Adrenal gland (tissue), 12 donors: ENCODE data around the gene FAM163B. TPM values are rescaled to one million over a fixed set of nuclear protein-coding genes. Genes with fewer than 3 reads are reported as not detected.
"Not testable (repeated sequence)": the region's sequence is repeated elsewhere in the genome, so short reads cannot be mapped to it uniquely, and the experiment has no call there.

Experiments
- DNase-seq, 7 donors: peaks; one replicate each; pipeline ENCODE4 v3.0.0-alpha.2; 2019 to 2020
- H3K27ac ChIP-seq, 5 donors: fragments of 200-600 bp; sonication (generic) in 4 of 5; 1 replicate in 3 of 5; 2 replicates in 2 of 5; pipeline versions ENCODE4 v1.5.1 to v1.8.0; 2016 to 2020; ENCODE audit warnings: mild to moderate bottlenecking in 1 of 5
- H3K27me3 ChIP-seq: fragments of 200-600 bp; 2 replicates; pipeline ENCODE4 v1.8.0; 2021
- H3K36me3 ChIP-seq, 2 donors: fragments of 200-600 bp; replicated peaks in 1 of 2; 1 replicate in 1 of 2; 2 replicates in 1 of 2; pipeline versions ENCODE4 v1.5.1 to v1.8.0; 2018 to 2022
- H3K4me1 ChIP-seq, 2 donors: fragments of 200-600 bp; replicated peaks in 1 of 2; 1 replicate in 1 of 2; 2 replicates in 1 of 2; pipeline versions ENCODE4 v1.5.1 to v1.8.0; 2018 to 2021
- H3K4me3 ChIP-seq, 4 donors: fragments of 200-600 bp; sonication (generic) in 3 of 4; one replicate each; pipeline ENCODE4 v1.5.1; 2016 to 2018
- H3K9me3 ChIP-seq, 3 donors: fragments of 200-600 bp; sonication (generic) in 1 of 3; replicated peaks in 1 of 3; 1 replicate in 2 of 3; 2 replicates in 1 of 3; pipeline versions ENCODE4 v1.5.1 to v1.8.0; 2016 to 2021
- POLR2A ChIP-seq, 2 donors: fragments of 450-650 bp; IDR thresholded peaks; one replicate each; pipeline ENCODE4 v1.6.1; 2017; ENCODE audit warnings: antibody characterized with exemption in 2 of 2, mild to moderate bottlenecking in 2 of 2, moderate library complexity in 1 of 2
- WGBS, 4 donors: extraction: QIAGEN DNeasy Blood & Tissue Kit in 2 of 4; methylation state at CpG; one replicate each; pipeline versions ENCODE4 v1.1.5 to v1.1.7; 2013 to 2017; 5-methylcytosine and 5-hydroxymethylcytosine counted together
- intact Hi-C, 2 donors: fragments of 100-400 bp; cut with DNase I; formaldehyde crosslinking; loops; one replicate each; pipeline versions ENCODE4 v1.14.1 to v1.15.0; 2022 to 2023
- polyA plus RNA-seq, 3 donors: library from polyadenylated mRNA; stranded (reverse); fragments of 200-250 nt in 2 of 3; fragments of 350-450 nt in 1 of 3; fragmentation: Illumina TruSeq in 1 of 3; extraction: RNeasy Lipid Tissue Mini Kit (QIAGEN cat#74804) in 1 of 3; gene quantifications; one replicate each; pipeline ENCODE4 v1.2.3, GENCODE V29; 2013 to 2014
- total RNA-seq, 9 donors: library from RNA; depleted of rRNA in 4 of 9; stranded (reverse); fragments of >200 nt in 4 of 9; fragments of 120-200 nt in 1 of 9; fragmentation: NEBNext Ultra II Directional in 1 of 9; extraction: Animal tissue kit (Norgen Biotek cat#: 25700) in 1 of 9; gene quantifications; one replicate each; pipeline versions ENCODE4 v1.1.0 to v1.2.4, GENCODE V29; 2013 to 2023
- TF ChIP-seq, protein P1 (sequence below), 6 experiments: fragments of 450-650 bp in 4 of 6; fragments of 200-600 bp in 2 of 6; sonication (generic) in 1 of 6; IDR thresholded peaks; 1 replicate in 5 of 6; 2 replicates in 1 of 6; pipeline versions ENCODE4 v1.5.1 to v1.8.0; 2016 to 2021; ENCODE audit warnings: antibody characterized with exemption in 6 of 6, mild to moderate bottlenecking in 2 of 6, moderate library complexity in 1 of 6
- donor health status: healthy with polysubstance abuse.
- donor health status: Bipolar disorder and iron deficiency.
- donor health status: DM: yes; HTN: yes; CAD: no.
- donor health status: DM: no; HTN: no; CAD: no.
- donor health status: DM: no; HTN: no; CAD: no.
- donor health status: DM: yes; HTN: yes; CAD: no.

The FAM163B gene
- total and polyA plus RNA-seq, 12 donors, result 0.72 to 14.3 (median 2.5) TPM

- TF ChIP-seq, protein P1, sequence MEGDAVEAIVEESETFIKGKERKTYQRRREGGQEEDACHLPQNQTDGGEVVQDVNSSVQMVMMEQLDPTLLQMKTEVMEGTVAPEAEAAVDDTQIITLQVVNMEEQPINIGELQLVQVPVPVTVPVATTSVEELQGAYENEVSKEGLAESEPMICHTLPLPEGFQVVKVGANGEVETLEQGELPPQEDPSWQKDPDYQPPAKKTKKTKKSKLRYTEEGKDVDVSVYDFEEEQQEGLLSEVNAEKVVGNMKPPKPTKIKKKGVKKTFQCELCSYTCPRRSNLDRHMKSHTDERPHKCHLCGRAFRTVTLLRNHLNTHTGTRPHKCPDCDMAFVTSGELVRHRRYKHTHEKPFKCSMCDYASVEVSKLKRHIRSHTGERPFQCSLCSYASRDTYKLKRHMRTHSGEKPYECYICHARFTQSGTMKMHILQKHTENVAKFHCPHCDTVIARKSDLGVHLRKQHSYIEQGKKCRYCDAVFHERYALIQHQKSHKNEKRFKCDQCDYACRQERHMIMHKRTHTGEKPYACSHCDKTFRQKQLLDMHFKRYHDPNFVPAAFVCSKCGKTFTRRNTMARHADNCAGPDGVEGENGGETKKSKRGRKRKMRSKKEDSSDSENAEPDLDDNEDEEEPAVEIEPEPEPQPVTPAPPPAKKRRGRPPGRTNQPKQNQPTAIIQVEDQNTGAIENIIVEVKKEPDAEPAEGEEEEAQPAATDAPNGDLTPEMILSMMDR (IDR thresholded peaks at IDR 0.05), result no peak
- no peak for TF ChIP-seq POLR2A (IDR thresholded peaks at IDR 0.05)
- 64 to 73% (median 66%) methylated on average over 3 of the region's 3 CpGs for WGBS, 4 donors
These were observed 18.2 kb upstream of the FAM163B start for GRCh38 chr9:133627341-133627740.

GRCh38 chr9:133626008-133626407, 16.8 kb upstream of the FAM163B start:
- H3K4me1 ChIP-seq, H3K27ac ChIP-seq, H3K36me3 ChIP-seq, H3K9me3 ChIP-seq, H3K27me3 ChIP-seq, H3K4me3 ChIP-seq, intact Hi-C loops, DNase-seq: not testable (repeated sequence)

More at GRCh38 chr9:133627341-133627740, 18.2 kb upstream of the FAM163B start:
- DNase-seq, result peak in 1 of 7 donors; percentile 87
- Histone ChIP-seq H3K27me3 (peaks cover 3% of the 10 kb centered on the region), H3K9me3 (no peaks in the 10 kb centered on the region), H3K4me3 (no peak overlapping the region), H3K36me3 (no peaks in the 10 kb centered on the region), H3K4me1 (no peaks in the 10 kb centered on the region), H3K27ac (no peak overlapping the region)
- intact Hi-C loops, result no loop called here

DNA sequence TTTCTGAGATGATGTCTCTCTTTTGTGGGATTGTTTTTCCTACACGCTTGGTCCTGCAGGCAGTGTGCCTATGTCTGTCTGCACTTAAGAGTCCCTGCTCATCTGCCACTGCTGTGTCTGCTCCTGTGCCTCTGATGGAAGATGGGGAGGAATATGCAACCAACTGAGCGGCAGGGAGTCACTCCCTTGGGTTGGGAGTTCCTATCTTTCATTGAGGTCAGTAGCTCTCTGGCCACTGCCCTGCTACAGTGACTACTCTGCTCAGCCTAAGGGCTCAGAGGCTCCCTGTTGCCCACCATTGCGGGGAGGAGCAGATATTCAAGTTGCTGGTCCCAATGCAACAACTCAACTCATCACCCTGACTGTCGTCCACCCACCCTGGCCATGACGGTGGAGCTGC, 13.4 kb upstream of the FAM163B start:
- Histone ChIP-seq H3K4me3 (no peak overlapping the region), H3K36me3 (no peaks in the 10 kb centered on the region), H3K9me3 (no peaks in the 10 kb centered on the region), H3K27me3 (peaks cover 3% of the 10 kb centered on the region), H3K27ac (no peak overlapping the region), H3K4me1 (peaks cover 0 to 5% of the 10 kb centered on the region in 2 donors)
- no peak for DNase-seq
- intact Hi-C loops, result no loop called here
- WGBS, 4 donors, result 43 to 71% (median 54%) methylated on average over 4 to 5 of the region's 5 CpGs
- no peak for TF ChIP-seq POLR2A (IDR thresholded peaks at IDR 0.05)
- TF ChIP-seq, protein P1 (IDR thresholded peaks at IDR 0.05), result no peak

- DNase-seq, result no peak
- H3K9me3 ChIP-seq, result no peaks in the 10 kb centered on the region
- H3K4me3 ChIP-seq, result no peak overlapping the region
- 65 to 71% (median 71%) methylated on average over 11 of the region's 11 CpGs for WGBS, 4 donors
- no peaks in the 10 kb centered on the region for H3K36me3 ChIP-seq
- no peak for TF ChIP-seq POLR2A (IDR thresholded peaks at IDR 0.05)
- TF ChIP-seq, protein P1 (IDR thresholded peaks at IDR 0.05), result no peak
- intact Hi-C loops, result no loop called here
- H3K27me3 ChIP-seq, result peaks cover 3% of the 10 kb centered on the region
- peaks cover 0 to 5% of the 10 kb centered on the region in 2 donors for H3K4me1 ChIP-seq
- no peak overlapping the region for H3K27ac ChIP-seq
These were observed 12.6 kb upstream of the FAM163B start for GRCh38 chr9:133621725-133622267.

DNA sequence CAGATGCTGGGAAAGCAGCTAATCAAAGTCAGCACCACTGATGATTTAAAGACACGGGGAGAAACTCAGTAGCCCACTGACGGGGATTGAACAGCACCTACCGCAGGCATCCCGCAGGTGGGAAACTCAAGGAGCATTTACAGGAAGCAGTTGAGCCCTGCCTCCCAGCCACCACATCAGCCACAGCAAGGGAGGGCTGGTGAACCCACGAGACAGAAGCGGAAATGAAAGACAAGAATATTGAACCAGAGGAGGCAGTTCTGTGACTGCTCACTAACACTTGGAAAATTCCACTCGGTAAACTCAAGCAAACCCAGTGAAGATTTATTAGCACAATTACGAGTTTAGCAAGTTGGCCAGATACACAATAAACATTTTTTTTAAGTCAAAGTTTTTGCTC, 10.6 kb upstream of the FAM163B start:
- TF ChIP-seq POLR2A (IDR thresholded peaks at IDR 0.05), result no peak
- TF ChIP-seq, protein P1 (IDR thresholded peaks at IDR 0.05), result no peak
- Histone ChIP-seq H3K4me3 (no peak overlapping the region), H3K9me3 (no peaks in the 10 kb centered on the region), H3K36me3 (no peaks in the 10 kb centered on the region), H3K27ac (peak overlapping the region in 1 of 5 donors; percentile 56), H3K4me1 (peaks cover 0 to 5% of the 10 kb centered on the region in 2 donors), H3K27me3 (peaks cover 3% of the 10 kb centered on the region)
- no peak for DNase-seq
- 12 to 22% (median 18%) methylated on average over 8 of the region's 8 CpGs for WGBS, 4 donors
- intact Hi-C loops, result no loop called here
